H9 (cell line): ENCODE data around the gene CCL26. TPM values are rescaled to one million over a fixed set of nuclear protein-coding genes. Genes with fewer than 3 reads are reported as not detected.

Experiments
- DNase-seq: peaks from one replicate; pipeline ENCODE4 v3.0.0-alpha.2; 2017
- H2AFZ ChIP-seq: one replicate; pipeline ENCODE4 v1.6.1; 2013; ENCODE audit warnings: mild to moderate bottlenecking, low read length, control low read depth, moderate library complexity
- H2AK5ac ChIP-seq: 2 replicates; pipeline ENCODE4 v1.6.1; 2013; ENCODE audit warnings: low read length, control low read depth, mixed read lengths; ENCODE audit not compliant: insufficient read length
- H2BK120ac ChIP-seq: one replicate; pipeline ENCODE4 v1.6.1; 2013; ENCODE audit warnings: low read depth, mild to moderate bottlenecking, low read length, control low read depth, inconsistent platforms; ENCODE audit not compliant: poor library complexity, severe bottlenecking
- H2BK12ac ChIP-seq: 2 replicates; pipeline ENCODE4 v1.6.1; 2013; ENCODE audit warnings: low read length, control low read depth, mixed read lengths, low read depth; ENCODE audit not compliant: insufficient read length
- H2BK15ac ChIP-seq: 2 replicates; pipeline ENCODE4 v1.6.1; 2013; ENCODE audit warnings: low read depth, low read length, control low read depth
- H2BK20ac ChIP-seq: one replicate; pipeline ENCODE4 v1.6.1; 2013; ENCODE audit warnings: low read depth, mild to moderate bottlenecking, low read length, control low read depth, inconsistent platforms; ENCODE audit not compliant: poor library complexity, severe bottlenecking
- H2BK5ac ChIP-seq: 2 replicates; pipeline ENCODE4 v1.6.1; 2013; ENCODE audit warnings: low read length, control low read depth, mixed read lengths; ENCODE audit not compliant: insufficient read length
- H3K14ac ChIP-seq: 2 replicates; pipeline ENCODE4 v1.6.1; 2013; ENCODE audit warnings: low read length, control low read depth; ENCODE audit not compliant: insufficient read depth
- H3K18ac ChIP-seq: 2 replicates; pipeline ENCODE4 v1.6.1; 2013; ENCODE audit warnings: low read depth, mild to moderate bottlenecking, mixed read lengths, low read length, control low read depth; ENCODE audit not compliant: insufficient read length
- H3K23ac ChIP-seq: 2 replicates; pipeline ENCODE4 v1.6.1; 2013; ENCODE audit warnings: low read length, control low read depth, mixed read lengths, low read depth; ENCODE audit not compliant: insufficient read length
- H3K23me2 ChIP-seq: 2 replicates; pipeline ENCODE4 v1.6.1; 2013; ENCODE audit warnings: low read depth, mild to moderate bottlenecking, mixed read lengths, low read length, control low read depth; ENCODE audit not compliant: insufficient read length, poor library complexity, severe bottlenecking
- H3K27ac ChIP-seq: 2 replicates; pipeline ENCODE4 v1.5.1; 2013; ENCODE audit warnings: low read length, control low read depth, mixed read lengths, low read depth; ENCODE audit not compliant: insufficient read length
- H3K27me3 ChIP-seq: 2 replicates; pipeline ENCODE4 v1.6.1; 2013; ENCODE audit warnings: low read length, control low read depth, inconsistent platforms; ENCODE audit not compliant: insufficient read depth
- H3K4ac ChIP-seq: 2 replicates; pipeline ENCODE4 v1.6.1; 2013; ENCODE audit warnings: low read depth, mild to moderate bottlenecking, control low read depth, inconsistent platforms, low read length, moderate library complexity
- H3K4me1 ChIP-seq: 2 replicates; pipeline ENCODE4 v1.6.1; 2013; ENCODE audit warnings: low read length, control low read depth, inconsistent platforms; ENCODE audit not compliant: insufficient read depth
- H3K4me2 ChIP-seq: 2 replicates; pipeline ENCODE4 v1.6.1; 2013; ENCODE audit warnings: low read length, control low read depth, mixed read lengths; ENCODE audit not compliant: insufficient read length, insufficient read depth
- H3K56ac ChIP-seq: 2 replicates; pipeline ENCODE4 v1.6.1; 2013; ENCODE audit warnings: low read depth, mild to moderate bottlenecking, mixed read lengths, low read length, control low read depth; ENCODE audit not compliant: insufficient read length
- H3K79me1 ChIP-seq: 2 replicates; pipeline ENCODE4 v1.6.1; 2013; ENCODE audit warnings: low read depth, mild to moderate bottlenecking, moderate library complexity, low read length, control low read depth, inconsistent platforms; ENCODE audit not compliant: insufficient read depth, poor library complexity, severe bottlenecking
- H3K79me2 ChIP-seq: 2 replicates; pipeline ENCODE4 v1.6.1; 2013; ENCODE audit warnings: low read length, control low read depth, inconsistent platforms; ENCODE audit not compliant: insufficient read depth
- H3K9ac ChIP-seq: 2 replicates; pipeline ENCODE4 v1.6.1; 2013; ENCODE audit warnings: low read length, control low read depth, mixed read lengths; ENCODE audit not compliant: insufficient read length; ENCODE audit errors: extremely low read depth
- H3K9me3 ChIP-seq: one replicate; pipeline ENCODE4 v1.6.1; 2013; ENCODE audit warnings: low read depth, low read length, inconsistent platforms; ENCODE audit not compliant: control insufficient read depth
- H3T11ph ChIP-seq: one replicate; pipeline ENCODE4 v1.6.1; 2013; ENCODE audit warnings: mild to moderate bottlenecking, low read length, control low read depth, inconsistent platforms
- H4K20me1 ChIP-seq: one replicate; pipeline ENCODE4 v1.6.1; 2013; ENCODE audit not compliant: control insufficient read depth, insufficient read length, insufficient read depth
- H4K5ac ChIP-seq: 2 replicates; pipeline ENCODE4 v1.6.1; 2013; ENCODE audit warnings: low read depth, mild to moderate bottlenecking, mixed read lengths, low read length, control low read depth; ENCODE audit not compliant: insufficient read length
- H4K8ac ChIP-seq: replicated peaks from 2 replicates; pipeline ENCODE4 v1.6.1; 2013; ENCODE audit warnings: low read length, control low read depth, mixed read lengths, low read depth; ENCODE audit not compliant: insufficient read length
- H4K91ac ChIP-seq: 2 replicates; pipeline ENCODE4 v1.6.1; 2013; ENCODE audit warnings: low read depth, mild to moderate bottlenecking, moderate library complexity, mixed read lengths, low read length, control low read depth; ENCODE audit not compliant: insufficient read length
- H3K27ac Mint-ChIP-seq, 3 experiments: 2 replicates in 2 of 3; 3 replicates in 1 of 3; pipeline ENCODE4 v1.8.0; 2020 to 2021; ENCODE audit warnings: mixed read lengths in 3 of 3, mild to moderate bottlenecking in 1 of 3, moderate library complexity in 1 of 3
- H3K27me3 Mint-ChIP-seq: 2 replicates; pipeline ENCODE4 v1.8.0; 2021; ENCODE audit warnings: low read depth, mild to moderate bottlenecking, moderate library complexity, mixed read lengths
- H3K36me3 Mint-ChIP-seq, 3 experiments: 2 replicates in 2 of 3; 3 replicates in 1 of 3; pipeline ENCODE4 v1.8.0; 2020 to 2021; ENCODE audit warnings: low read depth in 3 of 3, mixed read lengths in 3 of 3; ENCODE audit not compliant: insufficient read depth in 1 of 3
- H3K4me1 Mint-ChIP-seq, 2 experiments: 2 replicates each; pipeline ENCODE4 v1.8.0; 2020; ENCODE audit warnings: mixed read lengths in 2 of 2
- H3K4me3 Mint-ChIP-seq, 2 experiments: 2 replicates in 1 of 2; 3 replicates in 1 of 2; pipeline ENCODE4 v1.8.0; 2020 to 2021; ENCODE audit warnings: mild to moderate bottlenecking in 2 of 2, mixed read lengths in 2 of 2, moderate library complexity in 1 of 2
- H3K9me3 Mint-ChIP-seq, 2 experiments: 2 replicates in 1 of 2; 3 replicates in 1 of 2; pipeline ENCODE4 v1.8.0; 2020; ENCODE audit warnings: mild to moderate bottlenecking in 2 of 2, mixed read lengths in 2 of 2, moderate library complexity in 1 of 2
- WGBS: extraction: QIAGEN DNeasy Blood & Tissue Kit; methylation state at CpG from one replicate; pipeline ENCODE4 v1.1.7; 2013; ENCODE audit warnings: missing lambda C conversion rate, low lambda C conversion rate, mixed read lengths; ENCODE audit not compliant: insufficient read length; ENCODE audit errors: extremely low coverage; 5-methylcytosine and 5-hydroxymethylcytosine counted together
- total RNA-seq: library from RNA; stranded (reverse); gene quantifications from 2 replicates; pipeline ENCODE4 v1.2.1, GENCODE V29; 2021
- TF ChIP-seq, protein P1 (sequence below): fragments of 200-600 bp; sonication (generic); conservative IDR thresholded peaks from 3 replicates; pipeline ENCODE4 v1.8.0; 2021; ENCODE audit warnings: antibody characterized with exemption, mild to moderate bottlenecking

CCL26 gene
- total RNA-seq, 1 experiment from 2014 or later: 9.3 TPM

DNA sequence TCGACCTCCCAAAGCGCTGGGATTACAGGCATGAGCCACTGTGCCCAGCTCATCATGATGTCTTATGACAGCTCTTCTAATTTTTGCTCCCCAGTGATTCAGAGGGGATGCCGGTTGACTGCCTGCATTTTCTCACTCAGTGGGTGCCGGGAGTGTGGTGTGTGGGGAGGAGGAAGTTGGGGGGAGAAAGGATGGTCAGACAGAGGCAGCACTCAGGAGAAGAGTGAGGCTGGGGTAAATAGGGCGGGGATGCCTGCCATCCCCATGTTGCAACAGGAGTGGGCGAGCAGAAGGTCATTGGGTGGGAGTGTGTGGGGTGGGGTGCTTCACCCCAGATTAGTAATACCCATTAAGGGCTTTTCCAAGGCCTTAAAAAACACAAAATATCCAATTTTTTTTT lies 45.1 kb upstream of the CCL26 start:
- no peaks in the 10 kb centered on the region for H3K4me1 Mint-ChIP-seq
- no peaks in the 10 kb centered on the region for H3K79me2 ChIP-seq
- no peak overlapping the region for H4K8ac ChIP-seq
- H3K4me1 ChIP-seq: no peaks in the 10 kb centered on the region
- no peak overlapping the region for H2AFZ ChIP-seq
- no peaks in the 10 kb centered on the region; a peak in 1 of 5 replicates for H3K9me3 Mint-ChIP-seq
- no peak overlapping the region for H2BK15ac ChIP-seq
- no peak overlapping the region for H2BK12ac ChIP-seq
- TF ChIP-seq, protein P1, sequence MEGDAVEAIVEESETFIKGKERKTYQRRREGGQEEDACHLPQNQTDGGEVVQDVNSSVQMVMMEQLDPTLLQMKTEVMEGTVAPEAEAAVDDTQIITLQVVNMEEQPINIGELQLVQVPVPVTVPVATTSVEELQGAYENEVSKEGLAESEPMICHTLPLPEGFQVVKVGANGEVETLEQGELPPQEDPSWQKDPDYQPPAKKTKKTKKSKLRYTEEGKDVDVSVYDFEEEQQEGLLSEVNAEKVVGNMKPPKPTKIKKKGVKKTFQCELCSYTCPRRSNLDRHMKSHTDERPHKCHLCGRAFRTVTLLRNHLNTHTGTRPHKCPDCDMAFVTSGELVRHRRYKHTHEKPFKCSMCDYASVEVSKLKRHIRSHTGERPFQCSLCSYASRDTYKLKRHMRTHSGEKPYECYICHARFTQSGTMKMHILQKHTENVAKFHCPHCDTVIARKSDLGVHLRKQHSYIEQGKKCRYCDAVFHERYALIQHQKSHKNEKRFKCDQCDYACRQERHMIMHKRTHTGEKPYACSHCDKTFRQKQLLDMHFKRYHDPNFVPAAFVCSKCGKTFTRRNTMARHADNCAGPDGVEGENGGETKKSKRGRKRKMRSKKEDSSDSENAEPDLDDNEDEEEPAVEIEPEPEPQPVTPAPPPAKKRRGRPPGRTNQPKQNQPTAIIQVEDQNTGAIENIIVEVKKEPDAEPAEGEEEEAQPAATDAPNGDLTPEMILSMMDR: no peak
- H3K4ac ChIP-seq: no peak overlapping the region
- H2BK5ac ChIP-seq: no peak overlapping the region
- H4K5ac ChIP-seq: no peak overlapping the region
- H4K91ac ChIP-seq: no peak overlapping the region
- H2BK120ac ChIP-seq: no peak overlapping the region
- H3K27me3 Mint-ChIP-seq: peaks cover 23% of the 10 kb centered on the region
- DNase-seq: no peak
- H3K36me3 Mint-ChIP-seq: no peaks in the 10 kb centered on the region
- H3K27ac Mint-ChIP-seq: no peak overlapping the region; a peak in 1 of 7 replicates
- H4K20me1 ChIP-seq: no peaks in the 10 kb centered on the region
- H3K27ac ChIP-seq: no peak overlapping the region
- H3T11ph ChIP-seq: no peak overlapping the region
- H3K18ac ChIP-seq: no peak overlapping the region
- H3K27me3 ChIP-seq: no peaks in the 10 kb centered on the region; the same call in 1 of the 2 replicates
- no peak overlapping the region for H3K4me3 Mint-ChIP-seq
- no peaks in the 10 kb centered on the region for H3K9me3 ChIP-seq
- H3K9ac ChIP-seq: no peak overlapping the region
- H3K56ac ChIP-seq: no peak overlapping the region
- no peak overlapping the region for H3K14ac ChIP-seq
- no CpG with 5 or more reads among the region's 6 CpGs for WGBS
- no peak overlapping the region for H3K23ac ChIP-seq
- H2AK5ac ChIP-seq: no peak overlapping the region
- H3K23me2 ChIP-seq: no peaks in the 10 kb centered on the region
- H3K4me2 ChIP-seq: no peak overlapping the region
- H2BK20ac ChIP-seq: no peak overlapping the region
- no peaks in the 10 kb centered on the region for H3K79me1 ChIP-seq
